Hematopoietic multipotent progenitor cell (in vitro differentiated cells): Measurements from ENCODE around the gene TTC12. TPM values are rescaled to one million over a fixed set of nuclear protein-coding genes. Genes with fewer than 3 reads are reported as not detected.

Experiments
- DNase-seq, 3 donors: peaks; one replicate each; pipeline ENCODE4 v3.0.0-alpha.2; 2011 to 2015; ENCODE audit warnings: low read depth in 2 of 3, low spot score in 2 of 3
- total RNA-seq: library from RNA; depleted of rRNA; stranded (reverse); fragments of >200 nt; gene quantifications from one replicate; pipeline ENCODE4 v1.2.3, GENCODE V29; 2012

The TTC12 gene
- total RNA-seq, 1 donor, result 5.1 TPM

- no peak for DNase-seq
These were observed 7.8 kb downstream of the TTC12 start for GRCh38 chr11:113322158-113322557.

- no peak for DNase-seq
These were observed 9.9 kb downstream of the TTC12 start for GRCh38 chr11:113324250-113324649.

DNA sequence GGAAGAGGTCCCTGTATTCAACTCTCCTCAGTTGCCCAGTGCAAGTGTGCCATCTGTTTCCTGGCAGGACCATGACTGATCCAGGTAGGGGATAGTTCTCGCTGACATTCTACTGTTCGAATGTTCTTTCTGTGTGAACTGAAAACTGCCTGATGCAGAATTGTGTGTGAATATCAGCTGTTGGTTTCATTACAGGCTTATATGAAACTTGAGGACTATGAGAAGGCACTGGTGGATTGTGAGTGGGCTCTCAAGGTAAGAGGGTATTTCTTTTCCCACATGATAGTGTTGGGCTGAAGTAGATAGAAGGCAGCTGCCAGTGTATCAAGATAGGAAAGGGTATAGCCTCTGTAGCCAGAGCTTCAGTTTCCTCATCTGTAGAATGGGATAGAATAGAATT, 15.3 kb downstream of the TTC12 start:
- DNase-seq, result no peak

- no peak for DNase-seq
These were observed 17.1 kb downstream of the TTC12 start for GRCh38 chr11:113331441-113331840.

GRCh38 chr11:113332023-113332422, 17.6 kb downstream of the TTC12 start:
- no peak for DNase-seq

DNA sequence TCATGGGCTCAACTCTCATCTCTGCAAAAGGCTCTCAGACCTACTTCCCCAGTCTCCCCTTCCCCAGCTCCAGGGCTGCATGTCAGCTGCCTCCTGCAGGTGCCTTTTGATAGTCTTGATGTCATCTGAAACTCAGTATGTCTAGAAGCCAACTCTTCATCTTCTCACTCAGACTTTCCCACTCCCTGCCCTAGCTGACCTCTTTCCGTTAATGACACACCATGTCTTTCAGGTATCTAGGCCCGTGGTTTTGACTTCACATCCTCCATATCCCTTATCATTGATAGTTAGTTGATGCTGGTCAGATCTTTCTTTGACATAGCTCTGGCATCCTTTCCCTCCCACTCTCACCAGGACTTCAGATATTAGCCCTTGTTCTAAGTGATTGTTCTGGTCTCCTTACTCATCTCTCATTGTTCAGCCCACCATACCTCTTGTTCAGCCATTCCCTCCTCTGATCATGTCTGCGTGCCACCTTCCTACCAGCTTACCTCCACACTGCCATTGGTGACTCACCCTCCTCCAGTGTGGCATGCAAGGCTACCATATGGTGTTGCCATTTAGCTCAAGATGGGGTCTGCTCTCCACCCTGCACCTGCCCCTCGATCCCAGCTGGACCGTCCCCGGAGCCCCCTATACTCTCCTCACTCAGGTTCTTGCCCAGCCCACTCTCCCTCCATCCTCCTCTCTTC, 18.4 kb downstream of the TTC12 start:
- no peak for DNase-seq

DNA sequence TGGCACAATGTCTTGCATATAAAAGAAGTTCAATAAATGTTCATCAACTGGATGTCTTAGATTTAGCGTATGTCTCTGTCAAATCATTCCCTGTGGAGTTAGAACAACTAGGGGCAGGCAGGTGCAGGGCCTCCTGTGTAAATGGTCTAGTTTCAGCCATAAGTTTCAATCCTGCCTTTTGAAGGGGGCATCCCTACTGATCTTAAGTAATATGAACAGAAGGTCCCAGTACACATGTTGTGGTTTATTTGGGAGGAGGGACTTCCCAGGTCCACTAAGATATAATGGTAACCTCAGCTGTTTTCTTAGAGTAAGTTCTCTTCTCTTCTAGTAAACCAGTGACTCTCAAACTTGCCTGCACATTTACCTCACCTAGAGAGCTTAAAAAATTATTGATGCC, 19.8 kb downstream of the TTC12 start:
- no peak for DNase-seq

- DNase-seq, result no peak
These were observed 24.3 kb downstream of the TTC12 start for GRCh38 chr11:113338730-113339129.

GRCh38 chr11:113339929-113340589, 25.7 kb downstream of the TTC12 start:
- DNase-seq, result no peak

DNA sequence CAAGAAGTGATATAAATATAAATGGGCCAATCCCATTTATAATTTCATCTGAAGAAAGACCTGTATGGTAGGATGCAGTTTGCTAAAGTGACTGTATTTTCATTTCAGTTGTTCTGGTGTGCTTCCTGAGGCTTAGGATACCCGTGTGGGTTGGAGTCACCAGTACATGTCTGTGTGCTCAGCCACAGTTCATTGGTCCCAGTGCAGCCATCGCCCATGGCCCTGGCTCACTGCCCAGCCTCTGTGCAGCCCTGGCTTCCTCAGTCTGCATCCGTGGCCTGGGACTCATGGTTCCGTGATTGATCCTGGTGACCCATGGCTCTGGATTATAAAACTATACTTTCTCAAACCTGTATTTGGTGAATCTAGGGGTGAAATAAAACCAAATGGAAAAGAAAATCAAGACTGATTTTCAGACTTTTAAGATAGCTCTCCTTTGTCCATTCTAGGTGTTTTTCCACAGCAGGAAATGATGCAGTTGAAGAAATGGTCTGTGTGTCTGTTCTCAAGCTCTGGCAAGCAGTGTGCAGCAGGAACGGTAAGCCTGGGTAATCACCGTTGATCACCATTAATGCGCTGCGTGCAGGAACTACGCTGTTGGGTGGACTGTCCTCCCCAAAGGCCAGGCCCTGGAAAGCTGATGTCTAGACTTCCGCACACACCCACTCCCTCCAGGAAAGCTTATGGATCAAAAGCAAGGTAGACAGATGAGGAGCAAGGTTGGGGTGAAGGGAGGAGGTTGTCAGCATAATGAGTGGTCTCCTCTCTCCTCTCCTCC, 27.2 kb downstream of the TTC12 start:
- no peak for DNase-seq

DNA sequence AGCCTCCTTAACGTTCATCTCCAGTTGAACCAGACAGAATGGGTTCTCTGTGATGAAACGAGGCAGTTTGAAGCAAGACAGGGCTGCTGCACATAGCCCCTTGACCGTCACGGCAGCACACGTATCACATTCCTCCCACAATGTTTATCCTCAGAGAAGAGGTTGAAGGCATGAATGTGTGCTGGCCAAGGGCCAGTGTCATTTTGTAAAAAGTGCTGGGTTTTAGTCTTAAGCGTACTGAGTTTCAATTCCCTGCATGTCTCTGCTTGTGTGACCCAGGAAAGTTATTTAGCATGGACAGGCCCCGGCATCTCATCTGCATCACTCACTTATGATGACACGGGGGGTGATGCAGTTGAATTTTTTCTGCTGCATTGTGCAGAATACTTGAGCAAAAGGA, 31.6 kb downstream of the TTC12 start:
- no peak for DNase-seq

DNA sequence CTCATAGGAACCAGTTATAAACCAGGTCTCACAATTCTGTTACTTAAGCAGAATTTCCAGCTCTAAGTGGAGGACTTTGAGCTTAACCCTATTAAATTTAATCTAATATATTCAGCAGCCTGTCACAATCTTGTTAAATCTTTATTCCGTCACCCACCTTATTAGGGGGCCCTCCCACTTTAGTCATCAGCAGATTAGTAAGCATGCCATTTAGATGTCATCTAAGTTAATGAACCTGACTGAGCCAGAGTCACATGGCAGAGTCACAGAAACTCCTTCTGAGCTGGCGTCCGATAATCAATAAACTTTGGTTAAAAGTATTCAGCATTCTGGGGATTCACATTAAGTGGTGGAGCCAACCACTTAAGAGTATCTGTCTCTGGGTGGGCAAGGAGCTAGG, 35.1 kb downstream of the TTC12 start:
- DNase-seq, result no peak

- DNase-seq, result no peak
These were observed 36.1 kb downstream of the TTC12 start for GRCh38 chr11:113350336-113351067.

DNA sequence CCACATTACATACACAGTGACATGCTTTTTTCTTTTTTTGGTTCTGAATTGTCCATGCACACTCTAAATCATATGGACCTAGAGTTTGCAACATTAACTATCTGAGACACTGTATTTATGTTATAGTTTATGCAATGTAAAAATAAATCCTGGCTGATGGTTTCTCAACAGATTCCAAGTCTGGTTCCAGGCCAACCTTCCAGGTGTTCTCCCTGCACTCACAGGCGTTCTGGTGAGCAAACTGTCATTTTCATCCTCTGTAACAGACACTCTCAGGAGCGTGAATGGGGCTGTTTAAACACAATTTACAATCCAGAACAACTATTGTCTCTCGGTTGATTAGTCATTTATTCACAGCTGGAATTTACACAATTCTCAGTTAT, 36.7 kb downstream of the TTC12 start:
- DNase-seq, result no peak

DNA sequence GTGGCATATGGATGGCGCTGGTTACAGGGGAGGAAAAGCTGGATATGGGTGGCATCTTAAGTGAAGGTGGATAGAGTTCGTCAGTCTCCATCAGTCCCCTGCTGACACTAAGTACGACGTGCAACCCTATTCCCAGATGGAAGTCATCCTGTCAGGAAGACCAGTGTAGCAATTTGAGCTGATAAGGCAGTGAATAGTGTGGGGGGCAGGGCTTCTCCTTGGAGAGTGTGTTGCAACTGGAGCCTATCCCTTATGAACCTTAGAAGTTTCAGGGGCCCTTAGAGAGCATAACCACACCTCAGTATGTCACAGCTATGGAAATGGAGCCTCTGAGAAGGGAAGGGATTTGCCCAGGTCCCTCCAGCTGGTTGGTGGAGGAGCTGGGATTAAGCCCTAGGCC, 37.1 kb downstream of the TTC12 start:
- DNase-seq, result no peak

DNA sequence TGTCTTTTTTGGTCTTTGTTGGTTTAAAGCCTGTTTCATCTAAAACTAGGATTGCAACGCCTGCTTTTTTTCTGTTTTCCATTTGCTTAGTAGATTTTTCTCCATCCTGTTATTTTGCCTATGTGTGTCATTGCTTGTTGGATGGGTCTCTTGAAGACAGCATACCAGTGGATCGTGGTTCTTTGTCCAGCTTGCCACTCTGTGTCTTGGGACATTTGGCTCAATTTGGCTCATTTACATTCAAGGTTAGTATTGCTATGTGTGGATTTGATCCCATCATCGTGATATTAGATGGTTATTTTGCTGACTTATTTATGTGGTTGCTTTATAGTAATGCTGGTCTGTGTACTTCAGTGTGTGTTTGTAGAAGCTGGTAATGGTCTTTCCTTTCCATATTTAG, 41.8 kb downstream of the TTC12 start:
- peak in 1 of 3 donors; percentile 27 for DNase-seq

DNA sequence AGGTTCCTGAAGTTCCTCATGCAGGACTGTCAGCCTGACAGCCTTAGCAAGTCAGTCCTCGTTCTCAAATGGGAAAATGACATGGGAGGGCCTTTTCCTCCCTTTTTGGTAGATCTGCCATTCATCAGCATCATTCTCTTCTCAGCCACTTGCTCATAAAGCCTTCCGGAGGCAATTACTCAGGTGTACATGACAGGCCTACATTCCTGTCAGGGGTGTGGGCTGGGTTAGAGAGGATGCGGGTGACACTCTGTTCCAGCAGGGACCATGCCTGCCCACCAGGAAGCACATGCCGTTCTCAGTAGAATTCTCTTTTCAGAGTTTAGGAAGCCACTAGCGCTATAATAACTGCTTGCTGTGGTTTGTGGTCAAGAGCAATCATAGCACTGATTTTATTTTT, 49.0 kb downstream of the TTC12 start:
- DNase-seq, result peak in 1 of 3 donors; percentile 22

DNA sequence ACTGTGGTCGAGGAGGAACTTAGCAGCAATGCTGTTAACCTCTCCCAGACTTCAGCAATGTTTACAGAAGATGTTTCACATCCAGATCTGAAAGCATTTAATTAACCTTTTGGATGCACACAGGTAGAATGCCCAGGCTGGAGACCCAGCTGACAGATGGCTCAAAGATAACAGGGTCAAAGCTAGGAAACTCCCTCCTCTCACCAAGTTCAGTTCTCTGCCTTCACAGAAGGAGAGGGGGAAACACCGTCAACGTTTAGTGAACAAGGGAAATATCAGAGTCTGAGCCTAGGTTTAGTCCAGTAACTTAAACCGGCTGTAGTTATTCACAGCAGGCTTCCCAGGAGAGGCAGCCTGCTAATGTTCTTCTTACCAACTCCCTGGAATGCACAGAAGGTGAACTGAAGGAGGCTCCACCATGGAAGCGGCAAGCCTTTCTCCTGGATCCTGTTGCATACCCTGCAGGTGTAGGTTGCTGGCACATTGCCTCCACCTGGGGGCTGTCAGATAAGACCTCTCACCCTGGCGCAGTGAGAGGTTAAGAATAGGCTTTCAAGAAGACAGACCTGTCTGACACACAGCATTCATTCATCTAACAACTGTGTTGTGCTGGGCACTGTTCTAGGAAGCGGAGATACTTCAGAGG, 49.7 kb downstream of the TTC12 start:
- no peak for DNase-seq

DNA sequence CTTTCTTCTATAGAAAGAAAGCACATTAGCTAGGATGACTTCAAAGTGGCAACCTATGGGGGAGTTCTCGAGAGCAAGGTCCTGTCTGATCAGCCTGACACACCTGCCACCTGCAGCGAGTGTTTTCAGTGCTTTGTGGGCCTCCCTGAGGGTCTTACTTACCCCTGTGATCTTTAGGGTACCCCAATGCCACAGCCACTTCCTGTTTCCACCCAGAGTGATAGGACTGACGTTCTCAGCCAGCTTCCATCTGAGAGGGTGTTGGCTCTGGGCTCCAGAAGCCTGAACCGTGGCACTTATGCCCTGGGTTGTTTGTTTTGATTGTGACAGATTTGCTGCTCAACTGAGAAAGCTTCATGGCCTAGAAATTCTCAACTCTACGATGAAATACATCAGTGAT, 51.5 kb downstream of the TTC12 start:
- DNase-seq, result no peak

DNA sequence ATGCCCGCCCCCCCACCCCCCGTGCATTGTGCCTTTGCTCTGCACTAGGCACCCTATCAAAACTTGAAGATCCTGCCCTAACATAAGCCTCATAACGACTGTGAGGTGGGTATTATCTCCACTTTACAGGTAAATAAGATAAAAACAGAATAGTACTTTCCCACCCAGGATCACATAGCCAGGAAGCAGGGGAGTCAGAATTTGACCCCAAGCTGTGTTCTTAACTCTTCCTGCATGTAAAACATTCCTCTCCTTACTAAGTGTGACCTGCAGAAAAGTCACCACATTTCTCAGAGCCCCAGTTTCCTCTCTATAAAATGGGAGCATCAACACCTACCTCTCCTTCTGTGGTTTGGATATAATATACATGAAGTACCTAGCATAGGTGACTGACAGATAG, 55.0 kb downstream of the TTC12 start:
- DNase-seq, result no peak

DNA sequence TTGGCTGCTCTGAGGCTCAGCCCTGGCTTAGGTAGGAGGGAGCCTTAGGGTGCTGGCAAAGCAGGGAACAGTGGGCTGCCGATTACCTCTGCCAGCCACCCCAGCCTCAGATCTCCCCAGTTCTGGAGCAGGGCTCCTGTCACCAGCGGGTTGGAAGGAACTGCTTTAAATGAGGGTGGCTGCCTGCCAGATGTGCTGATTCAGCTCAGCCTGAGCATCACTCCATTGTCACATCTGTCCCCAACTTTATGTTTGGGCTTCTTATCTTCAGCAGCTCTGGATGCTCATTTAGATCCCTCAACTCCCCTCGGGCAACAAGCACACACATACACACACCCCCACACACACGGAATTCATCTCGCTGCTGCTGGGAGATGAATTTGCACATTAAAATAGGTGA, 56.3 kb downstream of the TTC12 start:
- DNase-seq, result no peak
